Testis (tissue), 2 donors: Measurements from ENCODE around the gene FUCA2.
"Not testable (repeated sequence)": the region's sequence is repeated elsewhere in the genome, so short reads cannot be mapped to it uniquely, and the experiment has no call there.

Source experiments
- CTCF ChIP-seq, 3 experiments: fragments of 450-650 bp in 2 of 3; fragments of 200-600 bp in 1 of 3; sonication (generic) in 1 of 3; IDR thresholded peaks; one replicate each; pipeline ENCODE4 v1.5.1; 2016 to 2019; ENCODE audit warnings: antibody characterized with exemption in 3 of 3, mild to moderate bottlenecking in 2 of 3, moderate library complexity in 1 of 3
- POLR2A ChIP-seq: fragments of 450-650 bp; IDR thresholded peaks from one replicate; pipeline ENCODE4 v1.6.1; 2017; ENCODE audit warnings: antibody characterized with exemption, mild to moderate bottlenecking, moderate library complexity

DNA sequence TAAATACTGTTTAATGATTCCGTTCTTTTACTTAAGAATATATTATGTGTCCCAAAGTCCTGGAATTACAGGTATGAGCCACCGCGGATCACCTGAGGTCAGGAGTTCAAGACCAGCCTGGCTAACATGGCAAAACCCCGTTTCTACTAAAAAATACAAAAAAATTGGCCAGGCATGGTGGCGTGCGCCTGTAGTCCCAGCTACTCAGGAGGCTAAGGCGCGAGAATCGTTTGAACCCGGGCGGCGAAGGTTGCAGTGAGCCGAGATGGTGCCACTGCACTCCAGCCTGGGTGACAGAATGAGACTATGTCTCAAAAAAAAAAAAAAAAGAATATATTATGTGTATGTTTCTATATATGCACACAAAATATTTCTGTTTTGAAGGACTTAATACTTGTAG, 1.2 kb downstream of the FUCA2 start:
- TF ChIP-seq CTCF (IDR thresholded peaks at IDR 0.05); POLR2A: not testable (repeated sequence)
